A673 (cell line): ENCODE results near the gene UBA6.

ENCODE experiments used
- CTCF ChIP-seq: fragments of 300-800, 200-600 bp; sonication (generic); conservative IDR thresholded peaks from 2 replicates; pipeline ENCODE4 v1.5.1; 2017; ENCODE audit warnings: low read depth, mild to moderate bottlenecking, antibody characterized with exemption, low read length, moderate library complexity, mixed read lengths
- EZH2 ChIP-seq: fragments of 200-600 bp; sonication (generic); IDR thresholded peaks from 2 replicates; pipeline ENCODE4 v1.6.1; 2017; ENCODE audit warnings: borderline replicate concordance, low read depth, mild to moderate bottlenecking, mixed read lengths, antibody characterized with exemption, low read length; ENCODE audit not compliant: poor library complexity, severe bottlenecking

DNA sequence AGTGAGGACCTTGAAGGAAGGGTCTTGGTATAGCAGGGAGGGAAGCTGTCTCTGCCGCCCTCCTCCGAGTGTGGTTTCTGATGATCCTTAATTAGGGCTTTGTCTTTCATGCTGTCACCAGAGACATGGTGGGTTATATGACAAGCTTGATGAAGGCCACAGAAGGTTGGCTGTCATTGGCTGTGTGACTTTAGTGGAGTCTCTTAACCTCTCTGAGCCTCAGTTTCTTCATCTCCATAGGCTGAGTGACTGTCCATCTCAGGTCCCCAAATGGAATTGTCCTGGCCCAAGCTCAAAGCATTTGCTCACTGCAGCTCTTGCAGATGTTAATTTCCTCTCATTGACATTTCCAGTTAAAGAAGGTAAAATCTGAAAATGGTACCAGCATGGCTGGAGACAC is 16.6 kb upstream of the UBA6 start:
- TF ChIP-seq CTCF, result no peak
- TF ChIP-seq EZH2, result no peak
